Measurements from ENCODE around the gene SLC7A8.

The SLC7A8 gene

GRCh38 chr14:23091294-23092225 is 91.9 kb downstream of the SLC7A8 start:
- CTCF ChIA-PET = interaction anchor here (0.7 to 3.2 kb wide), 4 partner anchors 15 to 245 kb away, joined by 4 to 19 read pairs (median 6); no protein-coding TSS in a partner anchor
- POLR2A ChIA-PET = interaction anchor here (0.9 to 1.6 kb wide), 3 partner anchors 11 to 20 kb away, joined by 3 to 5 read pairs (median 4); no protein-coding TSS in a partner anchor
- DNase-seq (ENCODE audit: extremely low spot score) = no peak
- TF ChIP-seq CTBP1 (IDR thresholded peaks at IDR 0.05; ENCODE audit: borderline replicate concordance) (no peak), SP1 (IDR thresholded peaks at IDR 0.05) (no peak), NFRKB (IDR thresholded peaks at IDR 0.05) (no peak), FOXM1 (IDR thresholded peaks at IDR 0.05; ENCODE audit: borderline replicate concordance) (no peak), ELF4 (IDR thresholded peaks at IDR 0.05) (no peak), TARDBP (IDR thresholded peaks at IDR 0.05) (no peak), FOXK2 (IDR thresholded peaks at IDR 0.05) (no peak), L3MBTL2 (conservative IDR thresholded peaks at IDR 0.05) (no peak), HDGF (IDR thresholded peaks at IDR 0.05; ENCODE audit: borderline replicate concordance) (no peak), SUZ12 (IDR thresholded peaks at IDR 0.05) (no peak), PKNOX1 (IDR thresholded peaks at IDR 0.05) (no peak), ARNT (IDR thresholded peaks at IDR 0.05) (no peak), LEF1 (IDR thresholded peaks at IDR 0.05; ENCODE audit: borderline replicate concordance) (no peak), FOXA1 (IDR thresholded peaks at IDR 0.05) (no peak), ZNF384 (IDR thresholded peaks at IDR 0.05) (no peak), BHLHE40 (IDR thresholded peaks at IDR 0.05; ENCODE audit: borderline replicate concordance) (no peak)

- ChIA-PET CTCF (interaction anchor here (1.3 to 3.2 kb wide), 2 partner anchors 13 to 22 kb away, joined by 7 to 19 read pairs; no protein-coding TSS in a partner anchor), POLR2A (interaction anchor here (1.6 kb wide), 1 partner anchor 19 kb away, joined by 5 read pairs; no protein-coding TSS in a partner anchor)
- no peak for DNase-seq (ENCODE audit: extremely low spot score)
- TF ChIP-seq ELF4 (IDR thresholded peaks at IDR 0.05) = no peak
- no peak for TF ChIP-seq SP1 (IDR thresholded peaks at IDR 0.05)
- no peak for TF ChIP-seq NFRKB (IDR thresholded peaks at IDR 0.05)
- TF ChIP-seq HDGF (IDR thresholded peaks at IDR 0.05; ENCODE audit: borderline replicate concordance) = no peak
- no peak for TF ChIP-seq ZNF384 (IDR thresholded peaks at IDR 0.05)
- no peak for TF ChIP-seq LEF1 (IDR thresholded peaks at IDR 0.05; ENCODE audit: borderline replicate concordance)
- TF ChIP-seq ARNT (IDR thresholded peaks at IDR 0.05) = no peak
- no peak for TF ChIP-seq BHLHE40 (IDR thresholded peaks at IDR 0.05; ENCODE audit: borderline replicate concordance)
- no peak for TF ChIP-seq FOXK2 (IDR thresholded peaks at IDR 0.05)
- TF ChIP-seq CTBP1 (IDR thresholded peaks at IDR 0.05; ENCODE audit: borderline replicate concordance) = no peak
- TF ChIP-seq FOXA1 (IDR thresholded peaks at IDR 0.05) = no peak
- no peak for TF ChIP-seq PKNOX1 (IDR thresholded peaks at IDR 0.05)
- no peak for TF ChIP-seq FOXM1 (IDR thresholded peaks at IDR 0.05; ENCODE audit: borderline replicate concordance)
- no peak for TF ChIP-seq TARDBP (IDR thresholded peaks at IDR 0.05)
These were observed 93.2 kb downstream of the SLC7A8 start for GRCh38 chr14:23090254-23090636.

- DNase-seq (ENCODE audit: extremely low spot score) = no peak
- no peak for TF ChIP-seq NFRKB (IDR thresholded peaks at IDR 0.05)
- TF ChIP-seq FOXK2 (IDR thresholded peaks at IDR 0.05) = no peak
- TF ChIP-seq L3MBTL2 (conservative IDR thresholded peaks at IDR 0.05) = no peak
- no peak for TF ChIP-seq FOXA1 (IDR thresholded peaks at IDR 0.05)
- TF ChIP-seq PKNOX1 (IDR thresholded peaks at IDR 0.05) = no peak
- no peak for TF ChIP-seq FOXM1 (IDR thresholded peaks at IDR 0.05; ENCODE audit: borderline replicate concordance)
- no peak for TF ChIP-seq ZNF384 (IDR thresholded peaks at IDR 0.05)
- no peak for TF ChIP-seq HDGF (IDR thresholded peaks at IDR 0.05; ENCODE audit: borderline replicate concordance)
- no peak for TF ChIP-seq CTBP1 (IDR thresholded peaks at IDR 0.05; ENCODE audit: borderline replicate concordance)
- no peak for TF ChIP-seq ARNT (IDR thresholded peaks at IDR 0.05)
- no peak for TF ChIP-seq BHLHE40 (IDR thresholded peaks at IDR 0.05; ENCODE audit: borderline replicate concordance)
- CTCF ChIA-PET = interaction anchor here (1.3 to 3.2 kb wide), 2 partner anchors 13 to 21 kb away, joined by 7 to 19 read pairs; no protein-coding TSS in a partner anchor
- POLR2A ChIA-PET = interaction anchor here (1.6 kb wide), 1 partner anchor 18 kb away, joined by 5 read pairs; no protein-coding TSS in a partner anchor
These were observed 93.8 kb downstream of the SLC7A8 start for GRCh38 chr14:23089498-23090253.

- no peak for DNase-seq (ENCODE audit: extremely low spot score)
- ChIA-PET POLR2A (interaction anchor here (2.9 kb wide), 1 partner anchor 9 kb away, joined by 27 read pairs; the partner anchor contains the start of genes ACIN1 and C14orf119), CTCF (interaction anchor here (0.7 kb wide), 1 partner anchor 9 kb away, joined by 3 read pairs; no protein-coding TSS in a partner anchor)
- TF ChIP-seq L3MBTL2 (conservative IDR thresholded peaks at IDR 0.05) (no peak), ELF4 (IDR thresholded peaks at IDR 0.05) (no peak), FOXK2 (IDR thresholded peaks at IDR 0.05) (no peak), SP1 (IDR thresholded peaks at IDR 0.05) (no peak), HDGF (IDR thresholded peaks at IDR 0.05; ENCODE audit: borderline replicate concordance) (no peak), SUZ12 (IDR thresholded peaks at IDR 0.05) (no peak), CTBP1 (IDR thresholded peaks at IDR 0.05; ENCODE audit: borderline replicate concordance) (no peak), ARNT (IDR thresholded peaks at IDR 0.05) (no peak), FOXA1 (IDR thresholded peaks at IDR 0.05) (no peak), NFRKB (IDR thresholded peaks at IDR 0.05) (no peak), LEF1 (IDR thresholded peaks at IDR 0.05; ENCODE audit: borderline replicate concordance) (no peak), ZNF384 (IDR thresholded peaks at IDR 0.05) (no peak), BHLHE40 (IDR thresholded peaks at IDR 0.05; ENCODE audit: borderline replicate concordance) (no peak), PKNOX1 (IDR thresholded peaks at IDR 0.05) (no peak), TARDBP (IDR thresholded peaks at IDR 0.05) (no peak), FOXM1 (IDR thresholded peaks at IDR 0.05; ENCODE audit: borderline replicate concordance) (no peak)
These were observed 96.9 kb downstream of the SLC7A8 start for GRCh38 chr14:23086565-23086964.

Data from HEK293T (cell line).